Inferior parietal cortex (tissue), 1 donor: ENCODE measurements around the gene BCL2.

Source experiments
- DNase-seq: peaks from one replicate; pipeline ENCODE4 v3.0.0-alpha.2; 2016; ENCODE audit errors: extremely low spot score

Gene BCL2

GRCh38 chr18:63157293-63158011 lies 162.1 kb downstream of the BCL2 start:
- DNase-seq, result no peak

GRCh38 chr18:63155910-63156773 lies 163.4 kb downstream of the BCL2 start:
- no peak for DNase-seq

- peak; percentile 48 for DNase-seq
Observed at GRCh38 chr18:63155169-63155852, 164.3 kb downstream of the BCL2 start.

GRCh38 chr18:63154350-63155152 lies 165.0 kb downstream of the BCL2 start:
- DNase-seq, result no peak

GRCh38 chr18:63152791-63153190 lies 166.8 kb downstream of the BCL2 start:
- no peak for DNase-seq

- DNase-seq, result no peak
Observed at GRCh38 chr18:63152096-63152495, 167.5 kb downstream of the BCL2 start.

GRCh38 chr18:63151539-63151938 lies 168.0 kb downstream of the BCL2 start:
- DNase-seq, result no peak

GRCh38 chr18:63150942-63151421 lies 168.6 kb downstream of the BCL2 start:
- DNase-seq, result no peak

GRCh38 chr18:63150326-63150725 lies 169.2 kb downstream of the BCL2 start:
- DNase-seq, result no peak

- DNase-seq, result no peak
Observed at GRCh38 chr18:63149302-63149587, 170.3 kb downstream of the BCL2 start.

GRCh38 chr18:63148449-63149301 lies 170.9 kb downstream of the BCL2 start:
- no peak for DNase-seq

- no peak for DNase-seq
Observed at GRCh38 chr18:63147973-63148372, 171.6 kb downstream of the BCL2 start.

- no peak for DNase-seq
Observed at GRCh38 chr18:63146828-63147409, 172.7 kb downstream of the BCL2 start.

- DNase-seq, result no peak
Observed at GRCh38 chr18:63145851-63146555, 173.6 kb downstream of the BCL2 start.

- no peak for DNase-seq
Observed at GRCh38 chr18:63145166-63145850, 174.3 kb downstream of the BCL2 start.

GRCh38 chr18:63144748-63145147 lies 174.8 kb downstream of the BCL2 start:
- DNase-seq, result no peak

GRCh38 chr18:63143330-63143771 lies 176.2 kb downstream of the BCL2 start:
- DNase-seq, result no peak

GRCh38 chr18:63142594-63143225 lies 176.9 kb downstream of the BCL2 start:
- DNase-seq, result no peak

GRCh38 chr18:63141778-63142176 lies 177.8 kb downstream of the BCL2 start:
- no peak for DNase-seq
